GM08714 (cell line): Measurements from ENCODE around the gene IL37.

Source experiments
- H3K4me3 ChIP-seq: fragments of 200-500 bp; sonication (Bioruptor generic); 2 replicates; pipeline ENCODE4 v1.5.1; 2014; ENCODE audit warnings: mild to moderate bottlenecking, low read length, inconsistent platforms
- ZNF274 ChIP-seq: IDR thresholded peaks from 2 replicates; pipeline ENCODE4 v1.6.1; 2012; ENCODE audit warnings: mild to moderate bottlenecking, low read depth, low read length

IL37 gene

DNA sequence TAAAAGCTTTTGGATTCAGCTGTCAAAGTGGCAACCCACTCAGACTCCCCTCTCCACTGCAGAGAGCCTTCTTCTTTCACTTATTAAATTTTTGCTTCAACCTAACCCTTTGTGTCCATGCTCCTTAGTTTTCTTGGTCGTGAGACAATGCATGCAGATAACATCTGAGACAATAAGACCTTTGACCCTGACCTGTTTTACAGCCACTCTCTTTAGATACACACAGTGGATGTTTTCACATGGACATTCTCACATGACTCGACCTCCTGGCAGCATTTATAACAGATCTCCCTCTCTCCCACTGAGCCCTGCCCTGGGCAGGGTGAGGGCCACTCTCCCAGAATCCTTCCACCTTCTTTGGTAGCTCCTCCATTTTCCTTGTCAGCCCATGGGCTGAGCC is 36.4 kb downstream of the IL37 start:
- H3K4me3 ChIP-seq, result no peak overlapping the region
- TF ChIP-seq ZNF274, result no peak

DNA sequence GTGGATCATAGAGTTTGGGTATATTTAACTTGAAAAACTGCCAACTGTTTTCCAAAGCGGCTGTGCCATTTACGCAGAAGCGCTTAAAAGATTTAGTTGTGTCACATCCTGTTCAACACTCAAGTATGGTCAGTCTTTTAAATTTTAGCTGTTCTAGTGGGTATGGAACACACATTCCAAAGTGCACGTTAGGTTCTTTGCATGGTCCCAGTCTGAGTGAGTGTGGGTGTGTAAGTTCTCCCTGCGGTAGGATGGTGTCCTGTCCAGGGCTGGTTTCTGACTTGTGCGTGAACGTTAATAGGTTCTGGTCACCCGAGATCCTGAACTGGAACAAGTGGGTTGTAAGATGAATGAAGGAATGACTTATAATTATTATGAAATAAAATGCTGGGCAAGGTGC is 38.5 kb downstream of the IL37 start:
- no peak for TF ChIP-seq ZNF274
- no peak overlapping the region for H3K4me3 ChIP-seq

- no peak for TF ChIP-seq ZNF274
- no peak overlapping the region for H3K4me3 ChIP-seq
Measured at GRCh38 chr2:112954364-112954763, 43.4 kb downstream of the IL37 start.

DNA sequence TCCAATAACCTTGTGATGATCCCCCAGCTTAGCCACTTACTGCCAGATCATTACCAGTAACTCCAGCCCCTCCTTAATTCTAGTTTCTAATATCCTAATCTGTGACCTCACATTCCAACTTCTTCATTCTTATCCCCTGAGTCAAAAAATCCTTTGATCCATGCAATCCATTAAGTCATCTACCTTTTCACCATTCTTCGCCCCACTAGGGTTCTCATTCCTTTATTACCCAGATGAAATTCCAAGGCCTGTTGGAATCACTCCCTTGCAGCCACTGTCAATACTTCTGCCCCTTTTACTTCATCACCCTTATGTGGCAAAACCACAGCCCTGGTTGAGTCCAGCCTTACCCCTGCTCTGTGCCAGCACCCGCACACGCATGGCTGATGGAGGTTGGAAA is 46.5 kb downstream of the IL37 start:
- TF ChIP-seq ZNF274, result no peak
- no peak overlapping the region for H3K4me3 ChIP-seq

- TF ChIP-seq ZNF274, result no peak
- H3K4me3 ChIP-seq, result no peak overlapping the region
Measured at GRCh38 chr2:112958428-112959108, 47.6 kb downstream of the IL37 start.

GRCh38 chr2:112959109-112959812 is 48.3 kb downstream of the IL37 start:
- H3K4me3 ChIP-seq, result no peak overlapping the region
- TF ChIP-seq ZNF274, result no peak

DNA sequence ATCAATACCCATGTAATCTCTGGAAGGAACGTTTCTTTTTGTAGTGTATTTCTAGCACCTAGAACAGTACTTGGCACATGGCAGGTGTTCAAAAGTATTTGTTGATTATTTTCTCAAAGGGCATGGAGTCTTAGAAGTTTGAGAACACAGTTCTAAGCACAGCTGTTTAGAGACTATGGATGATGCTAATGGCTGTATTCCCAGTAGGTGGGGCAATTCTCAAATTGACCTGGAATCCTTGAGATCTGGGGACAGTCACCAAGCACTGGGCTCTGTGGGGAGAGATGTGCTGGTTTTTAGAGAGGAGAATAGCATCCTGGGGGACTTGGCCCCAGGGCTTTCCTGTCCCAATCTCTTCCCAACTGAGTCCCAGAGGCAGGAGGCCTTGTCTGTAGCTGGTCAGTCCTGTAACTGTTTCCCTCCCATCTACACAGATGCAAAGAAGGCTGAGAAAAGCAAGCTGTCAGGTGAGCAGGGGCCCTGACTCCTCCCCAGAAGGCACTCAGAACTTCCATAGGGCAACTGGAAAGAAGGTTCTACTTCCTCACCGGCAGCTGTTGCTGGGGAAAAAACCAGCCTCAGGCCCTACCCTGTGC is 49.4 kb downstream of the IL37 start:
- no peak overlapping the region for H3K4me3 ChIP-seq
- no peak for TF ChIP-seq ZNF274

- TF ChIP-seq ZNF274, result no peak
Measured at GRCh38 chr2:112962308-112963175, 51.6 kb downstream of the IL37 start.

DNA sequence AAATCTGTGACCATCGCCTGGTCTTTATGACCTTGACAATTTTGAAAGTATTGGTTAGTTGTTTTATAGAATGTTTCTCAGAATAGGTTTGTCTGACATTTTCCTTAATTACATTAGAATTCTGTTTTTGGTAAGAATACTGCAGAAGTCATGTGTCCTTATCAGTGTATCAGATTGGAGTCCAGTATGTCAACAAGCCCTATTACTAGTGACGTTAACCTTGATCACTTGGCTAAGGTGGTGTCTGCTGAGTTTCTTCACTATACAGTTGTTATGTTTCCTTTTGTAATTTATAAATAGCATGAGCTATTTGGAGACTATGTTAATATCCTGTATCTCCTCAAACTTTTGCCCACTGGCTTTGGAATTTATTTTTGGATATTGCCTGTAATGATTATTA is 56.1 kb downstream of the IL37 start:
- no peak overlapping the region for H3K4me3 ChIP-seq
- no peak for TF ChIP-seq ZNF274

More at GRCh38 chr2:112962308-112963175, 51.6 kb downstream of the IL37 start:
- H3K4me3 ChIP-seq, result no peak overlapping the region
